Mesenchymal stem cell (in vitro differentiated cells and primary cell): ENCODE measurements around the gene ZBTB40.

Source experiments
- DNase-seq: peaks from one replicate; pipeline ENCODE4 v3.0.0-alpha.2; 2013
- H2AFZ ChIP-seq: one replicate; pipeline ENCODE4 v1.6.1; 2013; ENCODE audit warnings: low read depth, mild to moderate bottlenecking, control low read depth, inconsistent platforms, low read length, moderate library complexity
- H2AK5ac ChIP-seq: 2 replicates; pipeline ENCODE4 v1.6.1; 2013; ENCODE audit warnings: low read length, moderate library complexity, mild to moderate bottlenecking, inconsistent platforms; ENCODE audit not compliant: severe bottlenecking
- H2BK120ac ChIP-seq: one replicate; pipeline ENCODE4 v1.6.1; 2013; ENCODE audit warnings: low read depth, mild to moderate bottlenecking, inconsistent platforms, low read length, moderate library complexity
- H2BK12ac ChIP-seq, 2 experiments: one replicate each; pipeline ENCODE4 v1.6.1; 2013; ENCODE audit warnings: inconsistent platforms in 2 of 2, low read length in 2 of 2, mild to moderate bottlenecking in 2 of 2, moderate library complexity in 2 of 2, control low read depth in 1 of 2
- H2BK15ac ChIP-seq: one replicate; pipeline ENCODE4 v1.6.1; 2013; ENCODE audit warnings: mild to moderate bottlenecking, low read depth, inconsistent platforms; ENCODE audit not compliant: poor library complexity, severe bottlenecking
- H2BK5ac ChIP-seq: 2 replicates; pipeline ENCODE4 v1.6.1; 2013; ENCODE audit warnings: low read depth, mild to moderate bottlenecking, low read length, control low read depth, inconsistent platforms; ENCODE audit not compliant: poor library complexity, severe bottlenecking
- H3K14ac ChIP-seq, 2 experiments: one replicate each; pipeline ENCODE4 v1.6.1; 2013; ENCODE audit warnings: inconsistent platforms in 2 of 2, low read length in 2 of 2, control low read depth in 1 of 2, mild to moderate bottlenecking in 1 of 2, moderate library complexity in 1 of 2
- H3K18ac ChIP-seq, 2 experiments: one replicate each; pipeline ENCODE4 v1.6.1; 2013; ENCODE audit warnings: inconsistent platforms in 2 of 2, low read length in 2 of 2, control low read depth in 1 of 2, low read depth in 1 of 2, mild to moderate bottlenecking in 1 of 2
- H3K23ac ChIP-seq, 2 experiments: one replicate each; pipeline ENCODE4 v1.6.1; 2013; ENCODE audit warnings: inconsistent platforms in 2 of 2, low read length in 2 of 2, mild to moderate bottlenecking in 2 of 2, moderate library complexity in 2 of 2, control low read depth in 1 of 2
- H3K27ac ChIP-seq: 2 replicates; pipeline ENCODE4 v1.5.1; 2013; ENCODE audit warnings: mild to moderate bottlenecking, moderate library complexity, low read length, control low read depth, inconsistent platforms; ENCODE audit not compliant: poor library complexity, severe bottlenecking
- H3K27me3 ChIP-seq, 2 experiments: 2 replicates each; pipeline versions ENCODE4 v1.6.1 to v1.7.0; 2013; ENCODE audit warnings: low read length in 2 of 2, mild to moderate bottlenecking in 2 of 2, moderate library complexity in 2 of 2, control low read depth in 1 of 2, inconsistent platforms in 1 of 2; ENCODE audit not compliant: control insufficient read depth in 1 of 2, insufficient read depth in 1 of 2
- H3K36me3 ChIP-seq, 2 experiments: 2 replicates each; pipeline versions ENCODE4 v1.6.1 to v1.7.0; 2013; ENCODE audit warnings: low read length in 2 of 2, control low read depth in 1 of 2, inconsistent platforms in 1 of 2, low read depth in 1 of 2, mild to moderate bottlenecking in 1 of 2; ENCODE audit not compliant: insufficient read depth in 2 of 2, control insufficient read depth in 1 of 2
- H3K4ac ChIP-seq, 2 experiments: one replicate each; pipeline ENCODE4 v1.6.1; 2013; ENCODE audit warnings: inconsistent platforms in 2 of 2, low read length in 2 of 2, mild to moderate bottlenecking in 2 of 2, moderate library complexity in 2 of 2, control low read depth in 1 of 2, low read depth in 1 of 2
- H3K4me1 ChIP-seq: 2 replicates; pipeline ENCODE4 v1.6.1; 2013; ENCODE audit warnings: low read depth, low read length, control low read depth; ENCODE audit not compliant: control insufficient read depth, insufficient read depth
- H3K4me2 ChIP-seq: 2 replicates; pipeline ENCODE4 v1.6.1; 2013; ENCODE audit warnings: low read length, mild to moderate bottlenecking, inconsistent platforms; ENCODE audit not compliant: poor library complexity, severe bottlenecking
- H3K4me3 ChIP-seq, 2 experiments: 2 replicates each; pipeline versions ENCODE4 v1.5.1 to v1.7.0; 2013; ENCODE audit warnings: low read length in 2 of 2, mild to moderate bottlenecking in 2 of 2, control low read depth in 1 of 2, low read depth in 1 of 2; ENCODE audit not compliant: insufficient read depth in 1 of 2
- H3K79me1 ChIP-seq: replicated peaks from 2 replicates; pipeline ENCODE4 v1.6.1; 2013; ENCODE audit warnings: mild to moderate bottlenecking, control low read depth, low read length, inconsistent platforms; ENCODE audit not compliant: poor library complexity, severe bottlenecking
- H3K9ac ChIP-seq: 2 replicates; pipeline ENCODE4 v1.7.0; 2013; ENCODE audit warnings: mild to moderate bottlenecking, low read length, moderate library complexity
- H3K9me3 ChIP-seq: 2 replicates; pipeline ENCODE4 v1.7.0; 2013; ENCODE audit warnings: mild to moderate bottlenecking, low read length; ENCODE audit not compliant: control insufficient read depth
- H4K8ac ChIP-seq: one replicate; pipeline ENCODE4 v1.6.1; 2013; ENCODE audit warnings: inconsistent platforms, mild to moderate bottlenecking, low read length, moderate library complexity
- H4K91ac ChIP-seq: one replicate; pipeline ENCODE4 v1.6.1; 2013; ENCODE audit warnings: mild to moderate bottlenecking, low read length, inconsistent platforms
- WGBS: methylation state at CpG from one replicate; pipeline ENCODE4 v1.1.7; 2013; ENCODE audit warnings: mixed read lengths; 5-methylcytosine and 5-hydroxymethylcytosine counted together

Gene ZBTB40

GRCh38 chr1:22539510-22540118, 88.0 kb downstream of the ZBTB40 start:
- Histone ChIP-seq H2AFZ (no peak overlapping the region), H2BK15ac (no peak overlapping the region), H3K23ac (no peak overlapping the region), H2BK120ac (no peak overlapping the region), H3K9me3 (no peaks in the 10 kb centered on the region), H3K18ac (no peak overlapping the region), H2BK12ac (no peak overlapping the region), H2AK5ac (no peak overlapping the region), H3K4me1 (no peaks in the 10 kb centered on the region), H3K36me3 (peaks cover 0 to 3% of the 10 kb centered on the region in 2 experiments), H3K9ac (no peak overlapping the region), H4K91ac (no peak overlapping the region), H4K8ac (no peak overlapping the region), H3K4me2 (no peak overlapping the region), H2BK5ac (no peak overlapping the region), H3K4me3 (no peak overlapping the region), H3K27me3 (peaks cover 14 to 19% of the 10 kb centered on the region in 2 experiments), H3K4ac (no peak overlapping the region), H3K79me1 (no peaks in the 10 kb centered on the region), H3K14ac (no peak overlapping the region), H3K27ac (no peak overlapping the region)
- 94% methylated on average over 11 of the region's 16 CpGs for WGBS
- DNase-seq, result no peak

- no peak overlapping the region for H4K91ac ChIP-seq
- peaks cover 20 to 26% of the 10 kb centered on the region in 2 experiments for H3K27me3 ChIP-seq
- H2BK12ac ChIP-seq, result no peak overlapping the region
- no peak overlapping the region for H3K4me2 ChIP-seq
- no peak overlapping the region for H3K18ac ChIP-seq
- no peak overlapping the region for H2AK5ac ChIP-seq
- no peak overlapping the region for H3K9ac ChIP-seq
- H2BK15ac ChIP-seq, result no peak overlapping the region
- no peaks in the 10 kb centered on the region for H3K9me3 ChIP-seq
- peak overlapping the region in 1 of 2 experiments; percentile 66 for H3K14ac ChIP-seq
- H3K23ac ChIP-seq, result no peak overlapping the region
- no peak overlapping the region for H3K4ac ChIP-seq
- H2BK120ac ChIP-seq, result no peak overlapping the region
- no peak for DNase-seq
- H3K4me3 ChIP-seq, result no peak overlapping the region
- peaks cover 0 to 3% of the 10 kb centered on the region in 2 experiments for H3K36me3 ChIP-seq
- 76% methylated on average over 5 of the region's 5 CpGs for WGBS
- H3K4me1 ChIP-seq, result no peaks in the 10 kb centered on the region
- H4K8ac ChIP-seq, result no peak overlapping the region
- H2BK5ac ChIP-seq, result no peak overlapping the region
- H2AFZ ChIP-seq, result no peak overlapping the region
- no peak overlapping the region for H3K27ac ChIP-seq
- H3K79me1 ChIP-seq, result no peaks in the 10 kb centered on the region
Measured at GRCh38 chr1:22540337-22540736, 88.7 kb downstream of the ZBTB40 start.

GRCh38 chr1:22542886-22543285, 91.2 kb downstream of the ZBTB40 start:
- DNase-seq, result no peak
- no peak overlapping the region for H3K27ac ChIP-seq
- no peak overlapping the region for H3K18ac ChIP-seq
- H3K79me1 ChIP-seq, result no peaks in the 10 kb centered on the region
- no peak overlapping the region for H3K23ac ChIP-seq
- no peak overlapping the region for H4K8ac ChIP-seq
- H4K91ac ChIP-seq, result no peak overlapping the region
- H2BK12ac ChIP-seq, result no peak overlapping the region
- H3K14ac ChIP-seq, result peak overlapping the region in 1 of 2 experiments; percentile 19
- H2AK5ac ChIP-seq, result no peak overlapping the region
- no peaks in the 10 kb centered on the region for H3K4me1 ChIP-seq
- H3K27me3 ChIP-seq, result peaks cover 45 to 52% of the 10 kb centered on the region in 2 experiments
- H3K4me2 ChIP-seq, result no peak overlapping the region
- no peak overlapping the region for H2AFZ ChIP-seq
- no peak overlapping the region for H2BK120ac ChIP-seq
- no peak overlapping the region for H3K4me3 ChIP-seq
- H3K9me3 ChIP-seq, result no peaks in the 10 kb centered on the region
- no peak overlapping the region for H2BK15ac ChIP-seq
- WGBS, result 92% methylated on average over 9 of the region's 9 CpGs
- H3K4ac ChIP-seq, result no peak overlapping the region
- peaks cover 0 to 3% of the 10 kb centered on the region in 2 experiments for H3K36me3 ChIP-seq
- H3K9ac ChIP-seq, result no peak overlapping the region
- no peak overlapping the region for H2BK5ac ChIP-seq

- no peak overlapping the region for H2BK120ac ChIP-seq
- no peak overlapping the region for H2AFZ ChIP-seq
Measured at GRCh38 chr1:22543679-22544078, 92.0 kb downstream of the ZBTB40 start.

More at GRCh38 chr1:22543679-22544078, 92.0 kb downstream of the ZBTB40 start:
- H3K9ac ChIP-seq, result no peak overlapping the region
- peaks cover 53 to 59% of the 10 kb centered on the region in 2 experiments for H3K27me3 ChIP-seq
- no peak overlapping the region for H3K4ac ChIP-seq
- no peak overlapping the region for H3K18ac ChIP-seq
- H3K4me3 ChIP-seq, result no peak overlapping the region
- peak overlapping the region in 1 of 2 experiments; percentile 2 for H3K14ac ChIP-seq
- no peak for DNase-seq
- no peaks in the 10 kb centered on the region for H3K4me1 ChIP-seq
- H3K79me1 ChIP-seq, result no peaks in the 10 kb centered on the region
- no peak overlapping the region for H3K4me2 ChIP-seq
- H3K27ac ChIP-seq, result no peak overlapping the region
- H2BK5ac ChIP-seq, result no peak overlapping the region
- 83% methylated on average over 6 of the region's 6 CpGs for WGBS
- no peak overlapping the region for H2BK12ac ChIP-seq
- no peaks in the 10 kb centered on the region for H3K9me3 ChIP-seq
- peaks cover 0 to 1% of the 10 kb centered on the region in 2 experiments for H3K36me3 ChIP-seq
- no peak overlapping the region for H2BK15ac ChIP-seq
- no peak overlapping the region for H3K23ac ChIP-seq
- H2AK5ac ChIP-seq, result no peak overlapping the region
- no peak overlapping the region for H4K8ac ChIP-seq
- no peak overlapping the region for H4K91ac ChIP-seq
